Stimulated activated CD8-positive, alpha-beta memory T cell treated with anti-CD3 and anti-CD28 coated beads, Interleukin-12 subunit alpha, Interleukin-12 subunit beta, amount 100 ng/mL, for 24 hours (primary cell): ENCODE results near the gene APBA2.

ENCODE experiments used
- DNase-seq: peaks from one replicate; pipeline ENCODE4 v3.0.0-alpha.2; 2020; ENCODE audit errors: extremely low read depth

APBA2 gene

DNA sequence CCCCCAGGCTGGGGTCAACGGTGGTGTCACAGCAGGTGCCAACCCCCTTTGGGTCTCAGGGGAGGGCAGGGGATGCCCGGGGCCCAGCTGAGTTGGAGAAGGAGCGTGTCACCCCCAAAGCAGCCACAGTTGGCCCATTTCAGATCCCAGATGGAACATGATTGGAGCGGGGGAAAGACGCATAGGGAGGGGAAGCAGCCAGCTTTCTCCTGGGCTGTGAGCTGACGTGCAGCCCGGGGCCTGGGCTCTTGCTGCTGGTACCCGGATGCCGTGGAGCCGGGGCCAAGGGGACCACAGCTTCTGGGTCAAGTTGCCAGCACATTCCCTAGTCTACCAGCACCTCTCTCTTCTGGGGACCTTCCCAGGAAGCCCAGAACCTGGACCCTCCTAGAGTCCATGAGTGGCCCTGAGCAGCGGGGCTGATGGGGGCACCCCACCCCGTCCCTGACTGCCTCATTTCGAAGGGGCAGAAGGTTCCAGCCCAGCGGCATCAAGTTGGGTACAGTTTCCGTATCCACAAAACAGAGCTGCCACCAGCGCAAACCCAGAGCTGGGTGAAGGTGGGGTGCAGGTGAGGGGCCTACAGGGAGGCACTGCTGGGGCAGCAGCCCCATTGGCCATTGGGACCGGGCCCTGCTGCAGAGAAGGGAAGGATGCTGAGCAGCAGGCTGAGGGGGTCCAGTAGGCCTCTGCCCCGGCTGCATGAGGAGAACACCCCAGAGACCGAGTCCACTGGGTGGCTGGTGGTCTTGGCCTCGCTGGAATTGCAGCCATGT is 235.0 kb downstream of the APBA2 start:
- no peak for DNase-seq

DNA sequence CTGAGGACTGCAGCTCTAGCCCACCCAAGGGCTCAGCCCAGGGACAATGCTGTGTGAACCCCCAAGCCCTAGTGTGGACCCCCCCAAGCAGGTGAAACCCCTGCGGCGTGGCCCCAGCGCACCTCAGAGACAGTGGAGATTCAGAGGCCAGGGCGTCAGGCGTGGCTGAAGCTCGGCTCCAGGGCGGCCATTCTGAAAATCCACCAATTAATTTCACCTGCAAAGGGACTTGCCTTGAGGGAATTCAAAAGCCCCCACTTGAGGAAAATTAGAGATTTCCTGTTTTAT is 235.5 kb downstream of the APBA2 start:
- no peak for DNase-seq

DNA sequence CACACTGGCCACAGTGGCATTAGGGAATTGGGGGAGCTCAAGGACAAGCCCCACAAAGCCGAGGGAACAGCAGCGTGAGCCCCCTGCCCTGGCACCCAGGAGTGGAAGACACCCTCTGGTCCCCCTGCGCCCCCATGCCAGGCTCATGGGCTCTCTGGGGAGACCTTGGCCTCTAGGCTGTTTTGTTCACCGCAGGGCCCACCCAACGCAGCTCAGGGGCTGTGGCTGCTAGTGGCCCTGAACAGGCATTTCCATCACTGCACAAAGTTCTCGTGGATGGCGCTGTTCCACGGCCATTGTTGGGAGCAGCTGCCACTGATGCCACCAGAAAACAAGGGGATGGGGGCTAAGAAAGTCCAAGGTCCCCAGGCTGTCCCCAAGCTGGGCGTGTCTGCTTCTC is 236.1 kb downstream of the APBA2 start:
- DNase-seq = no peak

DNA sequence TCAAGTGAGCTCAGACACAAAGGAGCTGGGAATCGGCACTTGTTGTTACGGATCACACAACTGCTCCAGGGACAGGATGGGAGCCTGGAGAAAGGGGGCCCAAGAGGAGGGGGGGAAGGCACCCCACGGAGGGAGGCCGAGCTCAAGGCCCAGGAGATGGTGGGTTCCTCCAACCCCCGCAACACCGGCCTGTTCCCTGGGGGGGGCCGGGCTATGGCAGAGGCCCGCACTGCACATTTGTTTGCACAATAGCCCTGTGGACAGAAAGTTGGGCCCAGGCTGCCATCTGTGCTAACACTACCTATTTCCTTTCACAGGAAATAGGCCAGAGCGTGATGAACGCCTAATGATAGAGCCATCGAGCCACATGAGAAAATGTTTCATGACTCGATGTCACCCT is 236.7 kb downstream of the APBA2 start:
- DNase-seq = no peak

DNA sequence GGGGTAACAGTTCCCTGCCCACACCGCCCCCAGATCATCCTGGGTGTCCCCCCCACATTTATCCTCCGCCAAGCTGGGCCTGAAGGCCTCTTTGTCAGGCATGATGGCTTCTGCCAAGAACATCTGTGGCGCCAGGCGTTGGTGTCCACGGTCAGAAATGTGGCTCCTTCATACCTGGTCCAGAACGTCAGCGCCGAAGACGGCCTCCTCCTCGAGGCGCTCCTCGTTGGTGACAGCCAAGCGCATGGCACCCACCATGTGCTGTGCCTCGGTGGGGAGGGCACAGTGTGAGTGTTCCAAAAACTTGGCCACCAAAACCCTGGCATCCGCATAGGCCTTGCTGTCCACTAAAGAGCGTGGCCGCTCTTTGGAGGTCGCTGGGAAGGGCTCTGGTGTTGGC is 237.4 kb downstream of the APBA2 start:
- DNase-seq = no peak

DNA sequence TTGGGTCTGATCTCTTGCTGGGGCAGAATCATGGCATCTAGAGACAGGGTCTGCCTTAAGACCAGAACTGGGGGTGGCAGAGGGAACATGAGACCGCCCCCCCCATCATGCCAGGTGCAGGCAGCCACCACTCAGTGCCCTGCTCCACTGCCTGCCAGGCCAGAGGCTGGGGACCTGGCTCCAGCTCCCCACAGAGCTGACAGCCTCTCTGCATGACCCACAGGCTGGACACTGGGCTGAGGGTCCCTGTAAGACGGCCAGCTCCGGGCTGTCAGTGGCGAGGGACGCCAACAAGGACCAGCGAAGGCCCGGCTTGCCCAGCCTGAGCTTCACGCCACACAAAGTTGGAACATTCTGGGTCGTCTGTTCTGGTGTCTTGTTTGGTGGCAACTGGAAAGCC is 238.2 kb downstream of the APBA2 start:
- DNase-seq = no peak

DNA sequence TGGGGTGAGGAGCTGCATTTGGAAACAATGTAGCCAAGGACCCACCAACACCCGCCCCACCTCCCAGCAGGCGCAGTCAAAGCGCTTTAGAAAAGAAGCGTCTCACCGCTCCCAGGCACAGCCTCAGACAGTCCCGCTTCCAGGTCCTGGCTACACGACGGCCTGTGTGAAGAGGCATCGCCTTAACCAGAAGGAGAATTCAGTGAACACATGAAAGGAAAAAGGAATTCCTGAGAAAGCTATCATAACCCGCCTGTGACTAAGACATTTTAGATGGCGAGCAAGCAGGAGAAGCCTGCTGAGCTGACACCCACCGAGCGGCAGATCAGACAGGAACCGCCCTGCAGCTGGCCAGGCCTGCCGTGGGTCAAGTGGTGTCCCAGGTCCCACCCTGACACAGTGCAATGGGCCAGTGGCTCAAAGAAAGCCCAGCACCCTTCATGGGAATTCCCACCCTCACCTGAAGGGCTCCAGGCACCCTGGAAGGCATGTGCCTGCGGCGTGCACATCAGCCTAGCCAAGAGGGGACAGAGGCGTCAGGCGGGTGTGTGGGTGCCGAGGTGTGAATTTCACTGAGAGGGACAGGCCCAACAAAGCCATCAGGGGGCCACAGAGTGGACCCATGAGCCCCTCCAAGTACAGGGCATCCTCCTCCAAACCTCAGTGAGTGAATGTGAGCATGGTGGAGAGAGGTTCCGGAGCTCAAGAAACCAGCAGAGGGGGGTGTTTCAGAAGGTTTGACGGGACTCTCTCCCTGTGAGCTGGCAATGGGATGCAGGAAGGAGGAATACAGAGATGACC is 239.0 kb downstream of the APBA2 start:
- no peak for DNase-seq

DNA sequence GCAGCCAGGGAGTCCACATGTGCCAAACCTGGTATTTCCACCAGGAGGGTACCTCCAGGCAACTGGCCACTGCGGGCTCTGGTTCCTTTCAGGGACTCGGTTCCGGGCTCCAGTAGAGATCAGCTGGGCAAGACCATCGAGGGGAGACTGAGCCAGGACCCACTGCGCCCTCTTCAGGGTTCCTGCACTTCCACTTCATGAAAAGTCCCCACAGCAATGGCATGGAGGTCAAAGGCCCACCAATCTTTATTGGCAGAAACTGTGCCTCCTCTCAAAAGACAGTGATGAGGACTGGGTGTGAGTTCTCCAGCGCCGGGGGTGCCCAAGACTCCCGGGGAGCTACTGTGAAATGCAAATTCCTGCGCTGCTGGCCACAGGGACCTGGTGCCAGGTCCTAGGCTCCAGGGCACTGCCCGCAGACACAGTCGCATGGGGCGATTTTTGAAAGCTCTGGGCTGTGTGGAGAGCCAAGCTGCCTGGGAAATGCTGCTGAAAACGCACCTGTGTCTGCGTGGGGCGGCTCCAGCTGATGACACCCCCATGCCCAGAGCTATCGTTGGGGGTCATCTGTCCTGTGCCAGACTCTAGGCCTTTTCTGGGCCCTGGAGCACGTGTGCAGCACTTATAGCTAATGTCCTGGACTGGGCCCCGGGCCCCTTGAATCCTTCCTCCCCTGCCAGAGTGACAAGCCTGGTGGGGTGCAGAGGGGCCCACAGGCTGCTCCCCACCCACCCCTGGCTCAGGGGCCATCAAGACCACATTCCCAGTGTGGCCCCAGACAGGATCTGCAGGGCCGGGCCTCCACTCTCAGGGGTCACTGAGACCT is 239.8 kb downstream of the APBA2 start:
- no peak for DNase-seq

DNA sequence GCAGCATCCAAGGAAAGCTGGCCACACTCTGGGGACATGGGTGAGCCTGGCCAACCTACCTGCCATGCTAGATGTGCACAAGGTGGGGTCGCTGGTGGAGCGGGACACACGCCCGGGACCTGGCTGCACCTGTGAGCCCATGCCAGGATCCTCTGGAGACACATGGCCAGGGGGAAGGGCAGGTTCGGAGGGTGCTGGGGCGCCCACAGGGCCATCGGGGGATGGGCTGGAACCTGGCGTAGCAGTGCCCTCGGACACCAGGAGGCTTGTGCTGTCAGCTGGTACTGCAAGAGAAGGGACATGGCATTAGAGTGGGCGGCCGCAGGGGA is 240.4 kb downstream of the APBA2 start:
- no peak for DNase-seq

DNA sequence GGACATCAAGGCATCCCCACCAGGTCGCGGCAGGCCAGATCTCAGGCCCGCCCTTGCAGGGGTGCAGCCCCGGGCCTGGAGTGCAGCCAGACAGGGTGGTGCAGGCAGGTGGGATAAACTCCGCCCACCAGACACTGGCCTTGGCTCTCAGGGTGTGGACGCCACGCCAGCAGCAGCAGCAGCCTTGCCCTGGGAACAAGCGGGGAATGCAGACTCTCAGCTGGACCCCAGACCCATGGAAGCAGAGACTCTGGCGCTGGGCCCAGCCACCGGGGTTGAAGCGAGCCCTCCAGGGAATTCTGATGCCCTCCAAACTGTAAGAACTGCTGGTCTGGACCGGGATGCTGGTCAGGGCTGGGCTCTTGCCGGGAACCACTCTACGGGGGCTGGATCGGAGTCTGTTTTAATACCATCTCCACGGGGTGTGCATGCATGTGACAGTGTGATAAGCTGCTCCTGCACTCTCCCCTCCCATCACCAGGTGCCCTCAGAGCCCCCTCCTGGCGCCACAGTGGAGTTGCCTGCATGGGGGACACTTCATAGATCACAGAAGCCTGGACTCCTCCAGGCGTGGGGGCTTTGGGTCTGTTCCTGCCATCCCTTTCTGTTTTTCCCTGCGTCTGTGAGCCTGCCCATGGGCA is 241.2 kb downstream of the APBA2 start:
- no peak for DNase-seq

DNA sequence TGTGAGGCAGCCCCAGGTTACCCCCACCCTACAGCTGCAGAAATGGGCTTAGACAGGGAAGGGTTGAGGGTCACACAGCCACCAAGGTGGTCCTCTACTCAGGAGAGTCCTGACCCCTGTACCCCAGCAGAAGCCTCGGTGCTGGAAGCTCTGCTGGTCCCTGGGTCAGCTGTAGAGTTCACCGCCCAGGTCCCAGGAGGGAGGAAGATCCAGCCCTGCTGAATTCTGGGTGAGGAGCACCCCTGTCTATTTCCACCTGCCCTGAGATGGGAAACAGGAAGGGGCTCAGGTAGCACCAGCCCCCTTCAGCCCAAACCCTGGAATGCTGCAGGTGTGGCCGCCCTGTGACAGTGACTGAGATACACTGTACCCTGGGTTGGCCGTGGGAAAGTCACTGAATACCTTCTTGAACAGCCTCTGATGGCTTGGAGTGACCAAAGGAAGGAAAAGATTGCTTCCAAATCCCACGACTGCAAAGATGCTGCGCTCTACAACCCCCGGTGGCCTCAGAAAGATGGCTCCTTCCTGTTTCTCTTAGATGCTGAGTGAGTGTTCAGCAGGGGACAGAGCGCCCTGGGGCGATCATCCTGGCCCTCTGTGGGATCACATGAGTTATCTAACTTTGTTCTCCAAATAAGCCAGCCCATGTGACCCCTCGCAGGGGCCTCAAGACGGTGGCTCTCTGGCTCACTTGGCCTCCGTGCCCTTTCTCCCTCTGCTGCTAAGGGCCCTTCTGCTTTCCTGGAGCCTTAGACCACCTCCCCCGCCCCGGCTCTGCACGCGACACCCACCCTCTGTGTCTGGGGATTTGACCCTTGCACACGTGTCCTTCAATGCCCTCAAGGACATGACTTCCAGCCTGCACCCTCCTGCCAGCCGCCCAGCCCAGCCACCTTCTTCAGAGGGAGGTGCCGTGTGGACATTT is 242.0 kb downstream of the APBA2 start:
- no peak for DNase-seq

DNA sequence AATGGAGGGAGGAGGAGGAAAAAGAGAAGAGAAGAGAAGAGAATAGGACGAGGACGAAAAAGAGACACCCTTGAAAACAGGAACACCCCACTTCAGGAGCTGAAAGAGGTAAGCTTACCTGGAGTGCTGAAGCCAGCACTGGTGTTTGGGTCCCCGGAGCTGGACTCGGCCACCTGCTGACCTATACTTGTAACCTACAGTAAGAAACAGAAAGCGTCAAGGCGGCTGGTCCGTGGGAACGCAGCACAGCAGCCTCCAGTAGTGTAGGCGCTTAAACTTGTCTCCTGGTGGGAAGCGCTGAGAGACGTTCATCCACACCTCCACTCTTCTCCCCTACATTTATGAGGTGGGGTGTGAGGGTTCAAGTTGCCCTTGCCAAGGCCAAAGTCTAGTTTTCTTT is 242.9 kb downstream of the APBA2 start:
- DNase-seq = no peak

DNA sequence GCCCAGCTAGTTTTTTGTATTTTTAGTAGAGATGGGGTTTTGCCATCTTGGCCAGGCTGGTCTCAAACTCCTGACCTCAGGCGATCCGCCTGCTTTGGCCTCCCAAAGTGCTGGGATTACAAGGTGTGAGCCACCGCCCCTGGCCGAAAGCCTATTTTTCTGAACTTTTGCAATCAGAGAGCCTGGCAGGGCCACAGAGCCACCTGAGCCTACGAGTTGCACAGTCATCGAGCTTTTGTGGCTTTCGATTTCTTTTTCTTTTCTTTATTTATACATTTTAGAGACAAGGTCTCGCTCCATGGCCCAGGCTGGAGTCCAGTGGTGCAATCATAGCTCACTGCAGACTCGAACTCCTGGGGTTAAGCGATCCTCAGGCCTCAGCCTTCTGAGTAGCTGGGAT is 243.4 kb downstream of the APBA2 start:
- no peak for DNase-seq

DNA sequence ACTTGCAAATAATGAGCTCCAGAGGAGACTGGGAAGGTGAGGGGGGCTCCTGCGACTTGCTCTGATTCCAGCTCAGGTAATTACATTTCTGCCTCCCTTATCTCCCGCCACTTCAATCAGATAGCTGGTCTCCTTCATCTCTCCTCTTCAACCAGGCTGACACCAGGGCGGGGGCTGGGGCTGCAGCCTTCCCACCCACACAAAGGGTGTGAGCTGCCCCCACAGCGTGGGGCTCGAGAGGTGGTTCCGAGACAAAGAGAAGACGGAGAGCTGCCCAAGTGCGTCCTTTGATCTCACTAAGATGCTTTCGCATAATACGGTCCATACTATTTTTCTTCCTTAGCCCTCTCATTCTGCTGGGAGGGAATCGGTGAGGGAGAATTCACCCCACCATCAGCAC is 244.2 kb downstream of the APBA2 start:
- no peak for DNase-seq

DNA sequence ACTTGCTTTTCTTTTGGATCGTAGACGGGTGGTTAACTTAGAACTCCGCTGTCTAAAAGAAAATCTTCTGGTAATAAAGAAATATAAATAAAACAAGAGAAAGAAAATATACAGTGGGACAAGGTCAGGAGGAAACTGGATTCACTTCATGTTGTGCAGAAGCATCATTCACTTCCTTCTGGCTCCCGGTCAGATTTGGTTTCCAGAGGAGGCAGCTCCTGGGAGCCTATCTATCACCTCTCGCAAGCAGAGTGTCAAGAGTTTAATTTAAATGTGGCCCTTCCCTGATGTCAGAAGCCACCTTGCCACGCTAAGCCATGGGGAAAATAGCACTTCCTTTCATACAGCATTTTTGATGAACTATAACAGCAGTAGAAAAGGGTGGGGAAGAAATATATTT is 244.7 kb downstream of the APBA2 start:
- DNase-seq = no peak

DNA sequence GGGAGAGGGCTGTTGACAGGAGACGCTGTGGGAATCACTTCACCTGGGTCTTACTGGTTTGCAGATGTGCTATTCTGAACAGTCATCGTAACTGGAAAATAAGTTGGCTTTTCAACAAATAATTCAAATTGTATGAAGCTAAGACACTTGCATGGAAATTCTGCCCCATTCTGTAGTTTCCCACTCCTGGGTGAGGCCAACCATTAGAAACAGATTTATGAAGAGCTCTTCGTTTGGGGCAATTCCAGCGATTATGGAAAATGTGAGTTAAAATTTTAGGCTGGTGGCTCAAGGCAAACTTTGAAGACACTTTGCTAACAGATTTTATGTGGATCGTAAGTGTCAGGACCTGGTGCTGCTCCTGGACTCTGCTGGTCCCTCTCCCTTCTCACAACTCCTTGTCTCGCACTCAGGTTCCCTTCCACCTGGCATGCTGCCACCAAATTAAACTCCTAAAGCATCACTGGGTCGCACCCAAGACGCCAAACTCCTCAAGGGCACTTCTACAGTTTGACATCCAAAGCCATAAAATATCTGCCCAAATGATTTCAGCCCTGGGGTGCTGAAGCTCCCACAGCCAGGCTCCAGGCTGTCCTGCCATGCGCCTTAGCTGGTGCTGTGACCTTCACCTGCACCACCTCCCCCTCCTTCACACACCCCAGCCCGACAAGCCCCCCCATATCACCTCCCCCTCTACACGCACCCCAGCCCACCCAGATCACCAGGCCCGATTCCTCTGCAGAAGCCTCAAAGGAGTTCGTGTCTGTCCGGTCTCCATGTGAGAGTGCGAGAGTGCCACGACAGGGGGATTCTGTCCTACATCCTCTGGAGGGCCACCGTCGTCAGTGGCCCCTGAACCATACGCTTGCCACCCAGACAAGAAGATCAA is 245.4 kb downstream of the APBA2 start:
- no peak for DNase-seq

DNA sequence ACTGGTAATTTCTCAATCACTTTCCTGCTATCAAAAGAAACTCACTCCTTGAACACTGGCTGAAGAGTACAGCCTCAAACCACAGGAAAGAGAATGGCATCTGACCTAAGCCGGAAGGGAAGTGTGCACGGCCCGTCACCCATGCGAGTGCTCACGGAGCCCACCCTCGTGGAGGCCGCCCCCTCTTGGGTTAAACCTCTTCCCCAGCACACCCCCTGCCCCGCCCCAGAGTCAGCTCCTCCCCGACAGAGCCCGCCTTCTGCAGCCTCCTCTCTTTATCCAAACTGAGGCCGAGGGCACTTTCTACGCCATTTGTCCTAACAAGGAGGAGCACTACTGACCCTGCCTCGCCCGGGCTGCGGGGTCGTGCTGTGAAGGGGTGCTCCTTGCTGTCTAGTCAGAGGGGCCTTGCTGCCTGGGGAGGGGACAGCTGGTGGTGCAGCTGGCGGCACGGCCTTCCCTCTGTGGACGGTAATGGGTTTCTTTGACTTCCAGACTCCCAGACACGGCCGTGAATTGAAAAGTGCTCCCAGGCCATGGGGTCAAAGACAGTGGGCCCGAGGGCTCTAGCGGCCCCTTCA is 246.2 kb downstream of the APBA2 start:
- DNase-seq = no peak

DNA sequence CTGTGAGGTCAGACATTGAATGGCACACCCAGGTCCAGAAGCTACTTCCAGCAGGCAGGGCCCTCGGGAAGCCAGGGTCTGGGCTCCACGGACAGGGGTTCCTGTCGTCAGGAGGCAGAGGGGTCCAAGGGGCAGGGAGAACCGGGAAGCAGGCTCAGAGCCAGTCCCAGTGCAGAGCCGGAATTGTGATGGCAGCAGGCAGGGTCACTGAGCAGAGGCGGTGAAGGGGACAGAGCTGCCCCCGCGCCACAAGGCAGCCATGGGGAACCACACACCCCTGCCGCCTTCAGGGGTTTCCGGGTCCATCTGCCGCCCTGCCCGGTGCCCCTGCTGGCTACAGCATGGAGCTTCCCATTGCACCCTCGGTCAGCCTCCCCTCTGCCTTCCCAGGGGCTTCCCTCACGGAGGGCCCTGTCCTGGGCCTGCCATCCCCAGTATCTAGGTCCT is 247.0 kb downstream of the APBA2 start:
- no peak for DNase-seq

DNA sequence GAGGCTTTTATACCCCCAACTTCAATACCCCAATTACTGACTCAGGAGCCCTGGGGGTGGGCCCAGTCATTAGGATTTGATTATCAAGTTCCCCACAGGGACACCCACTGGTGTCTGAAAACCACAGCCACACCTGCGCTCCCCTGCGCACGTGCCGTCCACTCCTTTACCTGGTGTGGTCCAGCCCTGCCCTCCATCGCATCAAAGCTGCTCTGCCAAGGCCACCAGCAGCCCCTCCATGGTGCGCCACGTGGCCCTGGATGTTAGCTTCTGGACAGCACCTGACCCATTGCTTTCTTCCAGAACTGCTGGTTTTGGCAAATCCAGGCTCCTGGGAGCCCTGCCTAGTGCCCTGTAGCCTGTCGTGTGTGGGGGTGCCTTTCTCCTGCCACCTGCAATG is 247.5 kb downstream of the APBA2 start:
- no peak for DNase-seq

DNA sequence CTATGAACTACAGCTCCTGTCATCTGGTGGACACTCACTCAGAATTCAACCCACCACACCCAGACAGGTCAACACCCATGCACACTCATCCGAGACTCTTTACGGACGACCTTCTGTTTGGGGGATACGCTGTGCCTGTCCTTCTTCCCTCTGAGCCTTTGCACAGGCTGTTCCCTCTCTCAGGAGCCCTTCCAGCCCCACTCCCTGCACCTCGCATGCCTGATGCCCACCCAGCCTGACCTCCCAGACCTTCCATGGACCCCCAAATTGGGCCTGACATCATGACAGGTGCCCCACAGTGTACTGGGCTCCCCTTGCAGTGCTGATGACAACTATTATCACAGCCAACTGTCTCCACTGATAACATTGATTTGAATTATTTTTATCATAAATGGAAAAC is 248.0 kb downstream of the APBA2 start:
- no peak for DNase-seq
